GM18519 (cell line): ENCODE results near the gene ZNF563.
"Not testable (repeated sequence)": the region's sequence is repeated elsewhere in the genome, so short reads cannot be mapped to it uniquely, and the experiment has no call there.

ENCODE experiments used
- ATAC-seq: cut with Tn5 transposase; IDR thresholded peaks from one replicate; pipeline ENCODE4 v1.9.1; 2021; ENCODE audit warnings: mild to moderate bottlenecking, moderate library complexity; ENCODE audit not compliant: unreplicated experiment, low FRiP score

ZNF563 gene

GRCh38 chr19:12333162-12334159 is at the start of gene ZNF563:
Gene ZNF563, minus strand, starts transcription at chr19:12333633. Its CDS starts 151 bp downstream, at chr19:12333482.
- ATAC-seq: peak; percentile 75

- no peak for ATAC-seq
Measured at GRCh38 chr19:12380444-12380737, 47.0 kb upstream of the ZNF563 start.

- ATAC-seq: no peak
Measured at GRCh38 chr19:12379732-12380443, 46.5 kb upstream of the ZNF563 start.

- ATAC-seq: no peak
Measured at GRCh38 chr19:12374026-12374425, 40.6 kb upstream of the ZNF563 start.

GRCh38 chr19:12365236-12366162 is 32.1 kb upstream of the ZNF563 start, which contains the start of gene ZNF442:
Gene ZNF442, minus strand, starts transcription at chr19:12365683. Its CDS starts 2,052 bp downstream, at chr19:12363631.
- ATAC-seq: peak; percentile 58

GRCh38 chr19:12364391-12365235 is 31.2 kb upstream of the ZNF563 start:
- no peak for ATAC-seq

GRCh38 chr19:12362236-12362635 is 28.8 kb upstream of the ZNF563 start:
- ATAC-seq: not testable (repeated sequence)

GRCh38 chr19:12353375-12353774 is 19.9 kb upstream of the ZNF563 start:
- ATAC-seq: no peak

- no peak for ATAC-seq
Measured at GRCh38 chr19:12350890-12351197, 17.4 kb upstream of the ZNF563 start.

- no peak for ATAC-seq
Measured at GRCh38 chr19:12350185-12350889, 16.9 kb upstream of the ZNF563 start.

- ATAC-seq: no peak
Measured at GRCh38 chr19:12346896-12347295, 13.5 kb upstream of the ZNF563 start.

GRCh38 chr19:12345197-12345596 is 11.8 kb upstream of the ZNF563 start:
- ATAC-seq: no peak

- ATAC-seq: no peak
Measured at GRCh38 chr19:12331211-12331941, 2.1 kb downstream of the ZNF563 start.

GRCh38 chr19:12330340-12330739 is 3.1 kb downstream of the ZNF563 start:
- no peak for ATAC-seq

- no peak for ATAC-seq
Measured at GRCh38 chr19:12325690-12326089, 7.7 kb downstream of the ZNF563 start.

- no peak for ATAC-seq
Measured at GRCh38 chr19:12318782-12319413, 14.5 kb downstream of the ZNF563 start.

GRCh38 chr19:12314553-12314952 is 18.9 kb downstream of the ZNF563 start:
- no peak for ATAC-seq

GRCh38 chr19:12308891-12309290 is 24.5 kb downstream of the ZNF563 start:
- ATAC-seq: not testable (repeated sequence)
